ENCODE data around the gene NIT1.

NIT1 gene

GRCh38 chr1:161077426-161077825 is 40.5 kb upstream of the NIT1 start:
- H3K36me3 ChIP-seq (ENCODE audit: control insufficient read depth, insufficient read depth, low read length) = no peaks in the 10 kb centered on the region
- H3K4me1 ChIP-seq (ENCODE audit: control insufficient read depth, insufficient read depth, low read length) = peaks cover 7% of the 10 kb centered on the region
- H3K4me3 ChIP-seq (ENCODE audit: low read depth, low read length) = no peak overlapping the region
- no peaks in the 10 kb centered on the region for H3K27me3 ChIP-seq (ENCODE audit: control insufficient read depth, insufficient read depth, low read length)
- no peak overlapping the region for H3K9ac ChIP-seq (ENCODE audit: low read depth, low read length)
- no peaks in the 10 kb centered on the region for H3K9me3 ChIP-seq (ENCODE audit: control insufficient read depth, insufficient read depth, low read length)

- Histone ChIP-seq H3K9ac (ENCODE audit: low read depth, low read length) (no peak overlapping the region), H3K4me1 (ENCODE audit: control insufficient read depth, insufficient read depth, low read length) (peaks cover 7% of the 10 kb centered on the region), H3K36me3 (ENCODE audit: control insufficient read depth, insufficient read depth, low read length) (no peaks in the 10 kb centered on the region), H3K9me3 (ENCODE audit: control insufficient read depth, insufficient read depth, low read length) (no peaks in the 10 kb centered on the region), H3K4me3 (ENCODE audit: low read depth, low read length) (no peak overlapping the region), H3K27me3 (ENCODE audit: control insufficient read depth, insufficient read depth, low read length) (no peaks in the 10 kb centered on the region)
Measured at GRCh38 chr1:161079436-161080110, 38.3 kb upstream of the NIT1 start.

- Histone ChIP-seq H3K9me3 (ENCODE audit: control insufficient read depth, insufficient read depth, low read length) (no peaks in the 10 kb centered on the region), H3K9ac (ENCODE audit: low read depth, low read length) (no peak overlapping the region), H3K4me1 (ENCODE audit: control insufficient read depth, insufficient read depth, low read length) (peaks cover 7% of the 10 kb centered on the region), H3K4me3 (ENCODE audit: low read depth, low read length) (no peak overlapping the region), H3K36me3 (ENCODE audit: control insufficient read depth, insufficient read depth, low read length) (no peaks in the 10 kb centered on the region), H3K27me3 (ENCODE audit: control insufficient read depth, insufficient read depth, low read length) (no peaks in the 10 kb centered on the region)
Measured at GRCh38 chr1:161080441-161081405, 37.2 kb upstream of the NIT1 start.

- no peak overlapping the region for H3K4me3 ChIP-seq (ENCODE audit: low read depth, low read length)
- no peaks in the 10 kb centered on the region for H3K9me3 ChIP-seq (ENCODE audit: control insufficient read depth, insufficient read depth, low read length)
- no peak overlapping the region for H3K9ac ChIP-seq (ENCODE audit: low read depth, low read length)
- no peaks in the 10 kb centered on the region for H3K27me3 ChIP-seq (ENCODE audit: control insufficient read depth, insufficient read depth, low read length)
- H3K36me3 ChIP-seq (ENCODE audit: control insufficient read depth, insufficient read depth, low read length) = no peaks in the 10 kb centered on the region
- H3K4me1 ChIP-seq (ENCODE audit: control insufficient read depth, insufficient read depth, low read length) = peaks cover 13% of the 10 kb centered on the region
Measured at GRCh38 chr1:161081519-161081918, 36.4 kb upstream of the NIT1 start.

- no peaks in the 10 kb centered on the region for H3K9me3 ChIP-seq (ENCODE audit: control insufficient read depth, insufficient read depth, low read length)
- no peaks in the 10 kb centered on the region for H3K27me3 ChIP-seq (ENCODE audit: control insufficient read depth, insufficient read depth, low read length)
- no peak overlapping the region for H3K4me3 ChIP-seq (ENCODE audit: low read depth, low read length)
- H3K36me3 ChIP-seq (ENCODE audit: control insufficient read depth, insufficient read depth, low read length) = no peaks in the 10 kb centered on the region
- no peak overlapping the region for H3K9ac ChIP-seq (ENCODE audit: low read depth, low read length)
- H3K4me1 ChIP-seq (ENCODE audit: control insufficient read depth, insufficient read depth, low read length) = peaks cover 13% of the 10 kb centered on the region
Measured at GRCh38 chr1:161082483-161082882, 35.4 kb upstream of the NIT1 start.

- no peaks in the 10 kb centered on the region for H3K27me3 ChIP-seq (ENCODE audit: control insufficient read depth, insufficient read depth, low read length)
- no peaks in the 10 kb centered on the region for H3K36me3 ChIP-seq (ENCODE audit: control insufficient read depth, insufficient read depth, low read length)
- no peak overlapping the region for H3K9ac ChIP-seq (ENCODE audit: low read depth, low read length)
- H3K9me3 ChIP-seq (ENCODE audit: control insufficient read depth, insufficient read depth, low read length) = no peaks in the 10 kb centered on the region
- H3K4me1 ChIP-seq (ENCODE audit: control insufficient read depth, insufficient read depth, low read length) = peaks cover 13% of the 10 kb centered on the region
- H3K4me3 ChIP-seq (ENCODE audit: low read depth, low read length) = no peak overlapping the region
Measured at GRCh38 chr1:161082996-161083747, 34.7 kb upstream of the NIT1 start.

GRCh38 chr1:161083748-161084596 is 33.9 kb upstream of the NIT1 start:
- Histone ChIP-seq H3K4me3 (ENCODE audit: low read depth, low read length) (no peak overlapping the region), H3K4me1 (ENCODE audit: control insufficient read depth, insufficient read depth, low read length) (peaks cover 13% of the 10 kb centered on the region), H3K9me3 (ENCODE audit: control insufficient read depth, insufficient read depth, low read length) (no peaks in the 10 kb centered on the region), H3K27me3 (ENCODE audit: control insufficient read depth, insufficient read depth, low read length) (no peaks in the 10 kb centered on the region), H3K9ac (ENCODE audit: low read depth, low read length) (no peak overlapping the region), H3K36me3 (ENCODE audit: control insufficient read depth, insufficient read depth, low read length) (no peaks in the 10 kb centered on the region)

GRCh38 chr1:161084597-161084988 is 33.3 kb upstream of the NIT1 start:
- no peaks in the 10 kb centered on the region for H3K27me3 ChIP-seq (ENCODE audit: control insufficient read depth, insufficient read depth, low read length)
- no peak overlapping the region for H3K9ac ChIP-seq (ENCODE audit: low read depth, low read length)
- H3K4me1 ChIP-seq (ENCODE audit: control insufficient read depth, insufficient read depth, low read length) = peaks cover 13% of the 10 kb centered on the region
- H3K9me3 ChIP-seq (ENCODE audit: control insufficient read depth, insufficient read depth, low read length) = no peaks in the 10 kb centered on the region
- no peak overlapping the region for H3K4me3 ChIP-seq (ENCODE audit: low read depth, low read length)
- H3K36me3 ChIP-seq (ENCODE audit: control insufficient read depth, insufficient read depth, low read length) = no peaks in the 10 kb centered on the region

GRCh38 chr1:161085165-161085564 is 32.7 kb upstream of the NIT1 start:
- Histone ChIP-seq H3K36me3 (ENCODE audit: control insufficient read depth, insufficient read depth, low read length) (no peaks in the 10 kb centered on the region), H3K9me3 (ENCODE audit: control insufficient read depth, insufficient read depth, low read length) (no peaks in the 10 kb centered on the region), H3K27me3 (ENCODE audit: control insufficient read depth, insufficient read depth, low read length) (no peaks in the 10 kb centered on the region), H3K4me3 (ENCODE audit: low read depth, low read length) (no peak overlapping the region), H3K4me1 (ENCODE audit: control insufficient read depth, insufficient read depth, low read length) (peaks cover 12% of the 10 kb centered on the region), H3K9ac (ENCODE audit: low read depth, low read length) (no peak overlapping the region)

- Histone ChIP-seq H3K4me1 (ENCODE audit: control insufficient read depth, insufficient read depth, low read length) (peaks cover 6% of the 10 kb centered on the region), H3K4me3 (ENCODE audit: low read depth, low read length) (no peak overlapping the region), H3K36me3 (ENCODE audit: control insufficient read depth, insufficient read depth, low read length) (no peaks in the 10 kb centered on the region), H3K9me3 (ENCODE audit: control insufficient read depth, insufficient read depth, low read length) (no peaks in the 10 kb centered on the region), H3K9ac (ENCODE audit: low read depth, low read length) (no peak overlapping the region), H3K27me3 (ENCODE audit: control insufficient read depth, insufficient read depth, low read length) (no peaks in the 10 kb centered on the region)
Measured at GRCh38 chr1:161086457-161086856, 31.4 kb upstream of the NIT1 start.

GRCh38 chr1:161088587-161089110 is 29.3 kb upstream of the NIT1 start:
- H3K9me3 ChIP-seq (ENCODE audit: control insufficient read depth, insufficient read depth, low read length) = no peaks in the 10 kb centered on the region
- no peak overlapping the region for H3K4me3 ChIP-seq (ENCODE audit: low read depth, low read length)
- peaks cover 6% of the 10 kb centered on the region for H3K4me1 ChIP-seq (ENCODE audit: control insufficient read depth, insufficient read depth, low read length)
- H3K9ac ChIP-seq (ENCODE audit: low read depth, low read length) = no peak overlapping the region
- no peaks in the 10 kb centered on the region for H3K27me3 ChIP-seq (ENCODE audit: control insufficient read depth, insufficient read depth, low read length)
- no peaks in the 10 kb centered on the region for H3K36me3 ChIP-seq (ENCODE audit: control insufficient read depth, insufficient read depth, low read length)

All from iPS-15b (cell line).